OCI-LY7 (cell line): Measurements from ENCODE around the gene DTNB. TPM values are rescaled to one million over a fixed set of nuclear protein-coding genes. Genes with fewer than 3 reads are reported as not detected.

Experiments used
- BruUV-seq: library from RNA; stranded (reverse); fragments of 400-500 nt; replicated peaks from 2 replicates; lab custom pipeline; 2021; lab: Mats Ljungman, UMichigan
- CTCF ChIA-PET: fragments of 300-600 bp; sonication (Branson Sonifier 250); formaldehyde crosslinking; loops from one replicate; lab custom pipeline; 2022; ENCODE audit warnings: antibody characterized with exemption; ENCODE audit not compliant: unreplicated experiment; lab: Charles Lee
- POLR2A ChIA-PET: fragments of 300-600 bp; sonication (Branson Sonifier 250); formaldehyde crosslinking; loops from one replicate; lab custom pipeline; 2022; ENCODE audit warnings: antibody characterized with exemption; lab: Charles Lee
- DNase-seq: peaks from one replicate; pipeline ENCODE4 v3.0.0-alpha.2; 2015; ENCODE audit warnings: low spot score
- H2AFZ ChIP-seq: fragments of 200-600 bp; sonication (generic), shearing (Covaris generic); 2 replicates; pipeline ENCODE4 v1.6.1; 2014; ENCODE audit warnings: mild to moderate bottlenecking, antibody characterized with exemption, low read length, moderate library complexity
- H3K27ac ChIP-seq: fragments of 200-600 bp; sonication (generic); 2 replicates; pipeline ENCODE4 v1.5.1; 2014; ENCODE audit warnings: mixed run types, low read depth, mild to moderate bottlenecking, moderate library complexity, low read length, inconsistent platforms; ENCODE audit not compliant: poor library complexity, severe bottlenecking
- H3K36me3 ChIP-seq: fragments of 200-600 bp; sonication (generic); 2 replicates; pipeline ENCODE4 v1.6.1; 2014; ENCODE audit warnings: mild to moderate bottlenecking, antibody characterized with exemption, low read length, moderate library complexity, mixed read lengths; ENCODE audit not compliant: insufficient read depth
- H3K4me1 ChIP-seq: fragments of 200-600 bp; sonication (generic); 2 replicates; pipeline ENCODE4 v1.5.1; 2014; ENCODE audit warnings: mild to moderate bottlenecking, low read length; ENCODE audit not compliant: insufficient read depth, poor library complexity, severe bottlenecking
- H3K4me2 ChIP-seq: fragments of 200-600 bp; sonication (generic); 2 replicates; pipeline ENCODE4 v1.6.1; 2014; ENCODE audit warnings: mild to moderate bottlenecking, low read length
- H3K4me3 ChIP-seq: fragments of 200-600 bp; sonication (generic); 2 replicates; pipeline ENCODE4 v1.5.1; 2014; ENCODE audit warnings: mild to moderate bottlenecking, low read depth, low read length; ENCODE audit not compliant: poor library complexity, severe bottlenecking
- H3K79me2 ChIP-seq: fragments of 200-600 bp; sonication (generic); 2 replicates; pipeline ENCODE4 v1.6.1; 2016; ENCODE audit warnings: low read depth, mild to moderate bottlenecking, low read length, moderate library complexity, mixed read lengths; ENCODE audit not compliant: insufficient read depth
- H3K9me2 ChIP-seq: fragments of 200-600 bp; sonication (generic); 2 replicates; pipeline ENCODE4 v1.6.1; 2016; ENCODE audit warnings: mild to moderate bottlenecking, low read length, mixed read lengths; ENCODE audit not compliant: insufficient read depth
- H3K9me3 ChIP-seq: fragments of 200-600 bp; sonication (generic); 2 replicates; pipeline ENCODE4 v1.6.1; 2014; ENCODE audit warnings: mild to moderate bottlenecking, mixed run types, low read length, mixed read lengths
- H4K20me1 ChIP-seq: fragments of 200-600 bp; sonication (generic); 2 replicates; pipeline ENCODE4 v1.6.1; 2014; ENCODE audit warnings: mild to moderate bottlenecking, antibody characterized with exemption, low read length, moderate library complexity, mixed read lengths; ENCODE audit not compliant: insufficient read depth
- EZH2phosphoT487 ChIP-seq: fragments of 200-600 bp; sonication (generic); IDR thresholded peaks from 2 replicates; pipeline ENCODE4 v1.6.1; 2018; ENCODE audit warnings: low read depth, borderline replicate concordance, mild to moderate bottlenecking, mixed run types, antibody characterized with exemption, low read length, moderate library complexity, mixed read lengths
- intact Hi-C: fragments of 100-400 bp; cut with micrococcal nuclease; formaldehyde crosslinking; loops from one replicate; pipeline ENCODE4 v1.10.0; 2022; ENCODE audit not compliant: unreplicated experiment
- total RNA-seq, 2 experiments: library from RNA; depleted of rRNA in 1 of 2; stranded (reverse); fragments of >200 nt in 1 of 2; shearing (Covaris generic) in 1 of 2; gene quantifications; 2 replicates each; pipeline ENCODE4 v1.2.3, GENCODE V29; 2014 to 2022
- TF ChIP-seq, protein P1 (sequence below): fragments of 200-600 bp; sonication (generic); conservative IDR thresholded peaks from 2 replicates; pipeline ENCODE4 v1.5.1; 2014; ENCODE audit warnings: mild to moderate bottlenecking, antibody characterized with exemption, low read length, moderate library complexity, mixed read lengths

DTNB gene
- total RNA-seq, 2 experiments from 2014 or later = 16.1 to 28.3 TPM

DNA sequence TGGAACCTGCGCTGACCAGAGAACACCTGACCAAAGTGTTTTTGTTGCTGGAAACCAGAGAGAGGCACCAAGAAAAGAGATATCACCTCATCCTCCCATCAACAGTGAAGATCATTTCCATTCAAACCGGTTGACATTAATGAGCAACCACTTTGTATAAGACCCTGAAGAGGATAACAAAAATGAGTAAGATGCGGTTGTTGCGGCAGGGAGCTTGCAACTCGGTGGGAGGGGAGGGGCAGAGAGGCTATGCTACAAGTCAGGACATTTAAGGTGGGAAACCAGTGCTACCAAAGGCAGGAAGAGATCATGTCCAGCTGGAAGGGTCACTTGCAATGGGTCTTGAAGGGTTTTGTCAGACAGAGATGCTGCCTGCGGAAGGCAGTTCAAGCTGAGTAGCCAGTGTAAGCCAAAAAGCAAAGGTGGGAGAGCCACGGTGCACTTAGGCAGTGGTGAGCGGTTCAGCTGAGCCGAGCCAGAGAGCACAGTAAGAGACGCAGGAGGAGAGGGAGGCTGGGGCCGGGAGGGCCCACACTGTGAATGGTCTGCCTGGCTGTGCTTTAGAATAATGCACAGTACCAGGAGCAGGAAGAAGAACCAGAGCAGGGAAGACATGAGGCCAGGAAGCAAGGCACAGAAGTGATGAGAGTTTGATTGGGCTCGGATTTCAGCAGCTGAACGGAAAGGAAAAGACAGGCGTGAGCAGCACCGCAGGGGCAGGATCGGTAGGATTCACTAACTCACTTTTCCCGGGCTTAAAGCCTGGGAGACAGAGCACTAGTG lies 24.4 kb upstream of the DTNB start:
- POLR2A ChIA-PET = interaction anchor here (0.6 to 1.3 kb wide), 2 partner anchors 25 to 1182 kb away, joined by 3 to 5 read pairs; partner anchors contain the start of gene DTNB
- no peaks in the 10 kb centered on the region for H3K36me3 ChIP-seq
- H3K4me2 ChIP-seq = no peak overlapping the region

DNA sequence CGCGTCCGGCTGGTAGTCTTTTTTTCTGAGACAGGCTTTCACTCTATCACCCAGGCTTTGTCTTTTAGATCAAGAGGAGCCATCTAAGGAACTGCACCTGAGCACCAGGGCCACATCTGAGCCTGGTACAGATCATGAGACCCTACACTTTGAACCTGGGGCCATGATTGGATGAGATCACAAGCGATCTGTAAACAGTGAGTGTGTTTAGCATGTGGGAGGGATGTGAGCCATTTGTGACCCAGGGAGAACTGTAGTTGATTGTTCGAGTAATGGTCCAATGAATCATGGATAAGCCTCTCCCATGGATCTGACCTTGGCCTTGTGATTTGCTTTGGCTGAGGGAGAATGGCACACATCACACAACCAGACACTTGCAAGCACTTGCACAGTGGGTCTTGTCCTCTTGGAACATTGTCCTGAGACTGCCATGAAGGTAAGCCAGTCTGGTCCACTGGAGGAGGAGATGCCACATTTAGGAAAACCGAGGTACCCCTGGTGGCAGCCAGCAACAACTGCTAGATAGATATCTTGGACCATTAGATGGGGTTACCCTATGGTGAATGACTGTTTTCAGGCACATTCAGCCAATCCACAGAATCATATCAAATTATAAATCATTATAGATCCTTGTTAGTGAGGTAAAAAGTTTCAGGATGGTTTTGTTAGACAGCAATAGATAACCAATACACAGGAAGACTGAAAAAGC lies 19.5 kb upstream of the DTNB start:
- H3K27ac ChIP-seq = no peak overlapping the region
- no peaks in the 10 kb centered on the region for H3K4me1 ChIP-seq
- BruUV-seq = no TSS peak
- H3K4me2 ChIP-seq = no peak overlapping the region
- no peaks in the 10 kb centered on the region for H3K36me3 ChIP-seq
- H3K9me2 ChIP-seq = no peaks in the 10 kb centered on the region
- ChIA-PET CTCF (no interaction called here), POLR2A (no interaction called here)
- no peak for DNase-seq
- no peak overlapping the region for H3K4me3 ChIP-seq
- no peaks in the 10 kb centered on the region for H3K9me3 ChIP-seq
- H4K20me1 ChIP-seq = no peaks in the 10 kb centered on the region
- no peak for TF ChIP-seq EZH2phosphoT487
- TF ChIP-seq, protein P1, sequence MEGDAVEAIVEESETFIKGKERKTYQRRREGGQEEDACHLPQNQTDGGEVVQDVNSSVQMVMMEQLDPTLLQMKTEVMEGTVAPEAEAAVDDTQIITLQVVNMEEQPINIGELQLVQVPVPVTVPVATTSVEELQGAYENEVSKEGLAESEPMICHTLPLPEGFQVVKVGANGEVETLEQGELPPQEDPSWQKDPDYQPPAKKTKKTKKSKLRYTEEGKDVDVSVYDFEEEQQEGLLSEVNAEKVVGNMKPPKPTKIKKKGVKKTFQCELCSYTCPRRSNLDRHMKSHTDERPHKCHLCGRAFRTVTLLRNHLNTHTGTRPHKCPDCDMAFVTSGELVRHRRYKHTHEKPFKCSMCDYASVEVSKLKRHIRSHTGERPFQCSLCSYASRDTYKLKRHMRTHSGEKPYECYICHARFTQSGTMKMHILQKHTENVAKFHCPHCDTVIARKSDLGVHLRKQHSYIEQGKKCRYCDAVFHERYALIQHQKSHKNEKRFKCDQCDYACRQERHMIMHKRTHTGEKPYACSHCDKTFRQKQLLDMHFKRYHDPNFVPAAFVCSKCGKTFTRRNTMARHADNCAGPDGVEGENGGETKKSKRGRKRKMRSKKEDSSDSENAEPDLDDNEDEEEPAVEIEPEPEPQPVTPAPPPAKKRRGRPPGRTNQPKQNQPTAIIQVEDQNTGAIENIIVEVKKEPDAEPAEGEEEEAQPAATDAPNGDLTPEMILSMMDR = no peak; the same call in 1 of the 2 replicates
- intact Hi-C loops = no loop called here
- H3K79me2 ChIP-seq = no peaks in the 10 kb centered on the region
- H2AFZ ChIP-seq = no peak overlapping the region

More for the DNA sequence above, 24.4 kb upstream of the DTNB start:
- no peak overlapping the region for H3K4me3 ChIP-seq
- CTCF ChIA-PET = no interaction called here
- TF ChIP-seq EZH2phosphoT487 = no peak
- TF ChIP-seq, protein P1 = no peak
- H2AFZ ChIP-seq = no peak overlapping the region
- no peak for DNase-seq
- H4K20me1 ChIP-seq = no peaks in the 10 kb centered on the region
- H3K9me3 ChIP-seq = no peaks in the 10 kb centered on the region
- H3K27ac ChIP-seq = no peak overlapping the region
- no peaks in the 10 kb centered on the region for H3K79me2 ChIP-seq
- no TSS peak for BruUV-seq
- H3K9me2 ChIP-seq = no peaks in the 10 kb centered on the region
- no peaks in the 10 kb centered on the region for H3K4me1 ChIP-seq
- intact Hi-C loops = no loop called here

DNA sequence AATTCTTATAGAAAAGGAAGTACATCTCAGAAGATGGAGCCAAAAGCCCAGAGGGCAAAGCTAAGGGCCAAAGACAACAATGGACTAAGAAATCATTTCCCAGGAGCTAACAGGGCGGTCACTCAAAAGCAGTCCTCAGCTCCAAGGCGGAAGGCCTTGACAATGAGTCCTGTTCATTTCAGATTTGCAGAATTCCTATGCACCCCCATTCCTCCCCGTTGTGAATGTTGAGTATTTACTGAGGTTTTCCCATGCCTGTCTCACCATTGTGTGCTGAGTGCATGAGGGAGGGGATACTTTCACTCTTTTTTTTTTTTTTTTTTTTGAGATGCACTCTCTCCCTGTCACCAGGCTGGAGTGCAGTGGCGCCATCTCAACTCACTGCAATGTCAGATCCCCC lies 18.8 kb upstream of the DTNB start:
- no peaks in the 10 kb centered on the region for H4K20me1 ChIP-seq
- H3K9me2 ChIP-seq = no peaks in the 10 kb centered on the region
- intact Hi-C loops = no loop called here
- no peaks in the 10 kb centered on the region for H3K36me3 ChIP-seq
- no peak overlapping the region for H2AFZ ChIP-seq
- H3K4me3 ChIP-seq = no peak overlapping the region
- H3K27ac ChIP-seq = no peak overlapping the region
- H3K4me1 ChIP-seq = no peaks in the 10 kb centered on the region
- CTCF ChIA-PET = no interaction called here
- no peaks in the 10 kb centered on the region for H3K79me2 ChIP-seq
- H3K4me2 ChIP-seq = no peak overlapping the region
- TF ChIP-seq, protein P1 = no peak
- no peak for TF ChIP-seq EZH2phosphoT487
- no peaks in the 10 kb centered on the region for H3K9me3 ChIP-seq
- POLR2A ChIA-PET = interaction anchor here (0.7 to 1.1 kb wide), 2 partner anchors 8 to 49 kb away, joined by 3 to 4 read pairs; no protein-coding TSS in a partner anchor
- BruUV-seq = no TSS peak
- DNase-seq = no peak
